Medulla oblongata (tissue), 1 donor: ENCODE data around the gene XRRA1.
"Not testable (repeated sequence)": the region's sequence is repeated elsewhere in the genome, so short reads cannot be mapped to it uniquely, and the experiment has no call there.

ENCODE experiments used
- DNase-seq: peaks from one replicate; pipeline ENCODE4 v3.0.0-alpha.2; 2015; ENCODE audit errors: extremely low spot score

Gene XRRA1

GRCh38 chr11:74896311-74896710, 52.6 kb downstream of the XRRA1 start:
- DNase-seq: no peak

DNA sequence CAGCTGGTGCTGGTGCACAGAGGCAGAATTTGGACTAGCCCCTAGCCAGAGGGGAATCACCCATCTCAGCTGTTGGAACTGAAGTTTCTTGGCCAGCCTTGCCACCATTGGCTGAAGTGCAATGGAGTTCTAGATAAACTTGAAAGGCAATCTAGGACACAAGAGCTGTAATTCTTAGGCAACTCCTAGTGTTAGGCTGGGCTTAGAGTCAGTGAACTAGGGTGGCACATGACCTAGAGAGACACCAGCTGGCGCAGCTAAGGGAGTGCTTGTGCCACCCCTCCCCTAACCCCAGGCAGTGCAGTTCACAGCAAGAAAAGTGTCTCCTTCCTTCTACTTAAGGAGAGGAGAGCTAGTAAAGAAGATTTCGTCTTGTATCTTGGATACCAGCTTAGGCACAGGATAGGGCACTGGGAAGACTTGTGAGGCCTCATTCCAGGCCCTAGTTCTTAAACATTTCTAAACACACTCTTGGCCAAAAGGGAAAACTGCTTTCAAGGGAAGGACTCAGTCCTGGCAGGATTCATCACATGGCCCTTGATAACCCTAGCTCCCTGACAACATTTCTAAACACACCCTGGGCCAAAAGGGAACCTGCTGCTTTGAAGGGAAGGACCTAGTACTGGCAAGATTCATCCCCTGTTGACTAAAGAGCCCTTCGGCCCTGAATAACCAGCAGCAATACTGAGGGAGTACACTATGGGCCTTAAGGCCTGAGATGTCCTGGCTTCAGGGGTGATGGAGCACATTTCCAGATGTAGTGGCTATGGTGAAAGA, 53.4 kb downstream of the XRRA1 start:
- DNase-seq: no peak

GRCh38 chr11:74893015-74893414, 55.9 kb downstream of the XRRA1 start:
- DNase-seq: not testable (repeated sequence)

- no peak for DNase-seq
Observed at GRCh38 chr11:74877132-74877531, 71.8 kb downstream of the XRRA1 start.

GRCh38 chr11:74871037-74871436, 77.9 kb downstream of the XRRA1 start:
- DNase-seq: no peak

GRCh38 chr11:74870485-74870884, 78.4 kb downstream of the XRRA1 start:
- no peak for DNase-seq

- DNase-seq: no peak
Observed at GRCh38 chr11:74866557-74866956, 82.3 kb downstream of the XRRA1 start.

GRCh38 chr11:74863410-74863809, 85.5 kb downstream of the XRRA1 start:
- no peak for DNase-seq

DNA sequence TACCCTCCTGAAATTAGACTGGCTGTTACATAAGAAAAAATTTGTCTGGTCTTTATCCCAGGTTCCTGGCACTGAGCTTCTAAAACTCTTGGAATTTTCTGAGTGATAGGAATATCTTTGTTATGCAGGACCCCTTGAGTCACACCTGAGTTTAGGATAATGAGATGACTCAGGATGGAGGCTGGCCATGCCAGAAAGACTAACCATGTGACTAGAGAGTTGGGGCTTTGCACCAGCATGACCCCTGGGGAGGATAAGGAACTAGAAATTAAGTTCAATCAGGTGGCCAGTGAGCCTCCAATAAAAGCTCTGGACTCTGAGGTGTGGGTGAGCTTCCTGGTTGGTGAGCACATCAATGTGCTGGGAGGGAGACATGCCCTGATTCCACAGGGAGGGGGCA, 88.1 kb downstream of the XRRA1 start:
- no peak for DNase-seq

GRCh38 chr11:74853223-74853622, 95.7 kb downstream of the XRRA1 start:
- DNase-seq: no peak

- DNase-seq: no peak
Observed at GRCh38 chr11:74849525-74850391, 99.1 kb downstream of the XRRA1 start.

GRCh38 chr11:74847895-74848294, 101.0 kb downstream of the XRRA1 start:
- no peak for DNase-seq

DNA sequence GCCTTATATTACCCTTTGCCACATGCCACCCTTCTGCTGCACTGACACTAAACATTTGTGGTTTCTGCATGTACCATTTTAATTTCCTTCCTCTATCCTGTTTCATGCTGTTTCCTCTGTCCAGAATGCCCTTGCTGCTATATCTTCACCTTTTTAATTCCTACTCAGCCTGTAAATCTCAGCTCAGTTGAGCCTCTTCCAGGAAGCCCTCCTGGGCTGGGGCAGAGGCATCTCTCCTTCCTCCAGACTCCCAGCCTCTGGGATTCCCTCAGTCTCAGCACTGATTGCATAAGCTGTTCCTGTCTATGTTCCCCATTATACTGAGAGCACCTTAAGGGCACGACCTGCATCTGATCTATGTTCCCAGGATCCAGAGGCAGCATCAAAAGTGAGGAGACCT, 101.5 kb downstream of the XRRA1 start:
- no peak for DNase-seq

DNA sequence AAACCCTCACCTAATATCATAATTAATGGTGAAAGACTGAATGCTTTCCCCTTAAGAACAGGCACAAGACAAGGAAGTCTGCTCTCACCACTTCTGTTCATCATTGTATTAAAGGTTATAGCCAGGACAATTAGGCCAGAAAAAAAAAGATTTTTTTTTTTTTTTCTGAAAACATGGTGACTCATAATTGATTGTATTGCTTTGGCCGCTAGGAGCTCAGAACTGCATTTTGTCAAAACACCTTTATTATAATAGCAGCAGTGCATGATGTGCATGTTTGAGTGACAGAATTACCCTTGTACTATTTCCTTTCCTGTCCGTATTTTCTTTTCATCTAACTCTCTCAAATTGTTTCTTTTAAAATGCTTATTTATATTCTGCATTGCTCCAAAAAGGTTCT, 102.1 kb downstream of the XRRA1 start:
- DNase-seq: no peak

DNA sequence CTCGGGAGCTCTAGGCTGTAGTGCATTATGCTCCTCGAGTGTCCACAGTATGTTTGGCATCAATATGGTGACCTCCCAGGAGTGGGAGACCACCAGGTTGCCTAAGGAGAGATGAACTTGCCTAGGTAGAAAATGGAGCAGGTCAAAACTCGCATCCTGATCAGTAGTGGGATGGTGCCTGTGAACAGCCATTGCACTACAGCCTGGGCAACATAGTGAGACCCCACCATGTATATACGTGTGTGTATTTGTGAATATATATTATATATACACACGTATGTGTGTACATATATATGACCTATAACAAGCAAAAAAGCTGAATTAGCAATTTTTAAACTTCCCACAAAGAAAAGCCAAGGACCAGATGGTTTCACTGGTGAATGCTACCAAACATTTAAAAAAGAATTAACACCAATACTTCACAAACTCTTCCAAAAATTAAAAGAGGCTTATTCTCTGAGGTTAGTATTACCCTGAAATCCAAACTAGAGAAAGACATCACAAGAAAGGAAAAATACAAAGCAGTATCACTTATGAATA, 102.8 kb downstream of the XRRA1 start:
- DNase-seq: no peak

GRCh38 chr11:74844865-74845264, 104.0 kb downstream of the XRRA1 start:
- no peak for DNase-seq

DNA sequence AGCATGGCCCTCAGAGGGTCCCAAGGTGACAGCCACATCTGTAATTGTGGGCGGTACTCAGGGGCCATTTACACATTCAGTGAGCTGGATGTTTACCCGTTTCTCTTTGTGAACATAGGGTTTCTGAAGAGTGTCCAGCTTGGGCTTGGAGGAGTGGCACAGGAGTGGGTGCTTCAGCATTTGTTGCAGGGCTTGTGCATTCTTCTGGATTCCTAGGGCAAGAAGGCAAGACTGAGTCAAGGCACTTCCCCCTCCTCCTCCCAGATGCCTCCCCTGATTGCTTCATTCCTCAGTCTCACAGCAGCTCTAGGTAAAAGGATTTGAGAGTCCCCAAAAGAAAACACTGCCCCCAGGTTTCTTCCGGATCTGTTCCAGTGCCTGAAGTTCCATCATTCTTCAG, 104.8 kb downstream of the XRRA1 start:
- DNase-seq: no peak

DNA sequence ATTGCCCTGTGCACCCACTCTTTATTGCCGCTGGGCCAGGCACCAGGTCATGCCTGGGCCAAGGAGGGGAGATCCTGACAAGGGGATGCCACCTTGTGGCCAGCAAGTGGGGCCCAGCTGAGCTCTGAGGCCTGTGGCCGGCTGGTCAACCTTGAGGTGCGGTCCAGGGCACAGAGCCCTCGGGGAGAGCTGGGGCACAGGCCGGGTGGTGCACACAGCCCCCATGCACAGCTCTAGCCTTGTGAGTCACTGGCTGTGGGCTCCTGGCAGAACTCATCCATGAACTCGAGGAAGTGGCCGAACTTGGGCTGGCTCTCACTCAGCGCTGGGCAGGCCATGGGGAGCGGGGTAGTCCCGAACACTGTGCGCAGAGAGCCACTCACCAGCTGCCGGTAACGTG, 105.9 kb downstream of the XRRA1 start:
- no peak for DNase-seq

GRCh38 chr11:74840486-74840885, 108.4 kb downstream of the XRRA1 start:
- DNase-seq: no peak

DNA sequence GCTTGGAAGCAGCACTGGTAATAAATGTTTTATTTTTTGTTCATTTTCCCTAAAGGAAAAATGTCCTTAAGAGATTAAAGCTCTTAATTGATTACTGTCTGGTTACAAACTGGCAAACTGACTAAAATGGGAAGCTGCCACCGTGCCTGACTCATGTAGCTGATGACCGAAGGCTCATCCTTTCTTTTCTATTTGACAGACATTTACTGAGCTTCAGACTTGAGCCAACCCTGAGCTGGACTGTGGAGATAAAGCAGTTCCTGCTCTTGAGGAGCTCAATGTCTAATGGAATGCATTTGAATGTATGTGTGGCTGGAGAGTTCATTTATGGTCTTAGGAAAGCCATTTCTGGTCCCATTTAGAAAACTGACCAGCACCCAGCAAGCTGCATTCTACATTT, 108.9 kb downstream of the XRRA1 start:
- DNase-seq: no peak

GRCh38 chr11:74839446-74839845, 109.4 kb downstream of the XRRA1 start:
- no peak for DNase-seq

DNA sequence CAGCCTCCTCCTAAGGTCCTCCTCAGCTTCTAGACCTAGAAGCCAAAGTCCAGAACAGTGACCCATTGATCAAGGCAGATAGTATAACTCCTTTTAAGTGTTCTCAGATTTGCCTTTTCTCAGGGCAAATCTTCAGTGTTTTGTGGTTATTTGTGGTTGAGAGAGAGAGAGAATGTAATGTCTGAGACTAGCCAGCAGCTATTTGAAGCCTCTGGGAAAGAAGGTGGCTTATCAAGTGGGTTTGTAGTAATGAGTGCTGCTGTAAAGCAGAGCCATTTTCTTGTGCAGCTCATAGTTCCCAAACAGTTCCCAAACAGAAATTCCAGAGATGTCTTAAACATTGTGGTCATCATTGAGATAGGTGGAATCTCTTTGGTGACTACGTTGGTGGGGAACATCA, 110.7 kb downstream of the XRRA1 start:
- no peak for DNase-seq

- DNase-seq: no peak
Observed at GRCh38 chr11:74837191-74837590, 111.7 kb downstream of the XRRA1 start.
